NT2/D1 (cell line): Measurements from ENCODE around the gene PSKH1.

Experiments
- SUZ12 ChIP-seq: IDR thresholded peaks from 2 replicates; pipeline ENCODE4 v1.6.1; 2011; ENCODE audit not compliant: insufficient read length, insufficient read depth; ENCODE audit errors: extremely low read depth
- YY1 ChIP-seq: IDR thresholded peaks from 2 replicates; pipeline ENCODE4 v1.6.1; 2011; ENCODE audit not compliant: insufficient read length, insufficient read depth

DNA sequence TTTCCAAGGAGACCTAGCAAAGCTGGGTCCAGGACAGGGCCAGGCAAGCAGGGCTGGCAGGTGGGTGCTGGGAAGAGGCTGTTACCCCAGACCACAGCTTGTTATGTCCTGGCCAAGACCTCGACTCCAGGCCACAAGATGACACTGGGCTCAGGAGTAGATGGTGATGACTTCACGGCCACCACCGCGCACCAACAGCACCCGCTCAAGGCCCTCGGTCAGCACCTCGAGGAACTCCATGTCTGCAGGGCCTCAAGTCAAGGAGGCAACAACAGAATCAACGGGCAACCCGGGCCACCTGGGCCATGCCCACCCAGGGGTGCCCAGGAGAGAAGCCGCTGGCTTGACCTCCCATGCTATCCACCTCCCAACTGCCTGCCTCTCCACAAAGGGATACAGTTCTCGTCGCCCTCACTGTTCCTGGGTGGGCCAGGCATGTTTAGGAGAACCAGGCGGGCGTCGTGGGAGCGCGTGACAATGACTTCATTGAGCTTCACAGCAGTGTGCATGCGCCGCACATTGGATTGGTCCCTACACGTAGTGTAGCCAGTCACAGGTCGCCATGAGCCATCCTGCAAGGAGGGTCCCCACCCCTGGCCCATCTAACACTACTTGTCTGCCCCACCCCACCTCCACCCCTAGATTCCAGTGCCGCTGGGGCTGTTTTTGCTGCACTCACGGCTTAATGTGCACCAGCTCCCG lies 51.8 kb downstream of the PSKH1 start:
- TF ChIP-seq YY1 (no peak), SUZ12 (no peak)
